HCEC 1CT (cell line): Measurements from ENCODE around the gene GDE1.

Experiments
- DNase-seq: peaks from one replicate; pipeline ENCODE4 v3.0.0-alpha.2; 2017

GDE1 gene

GRCh38 chr16:19523559-19524355 lies 1.9 kb upstream of the GDE1 start, which contains the start of gene CCP110:
Gene CCP110 (plus strand): TSS chr16:19523942. CDS start chr16:19527882, 3,940 bp downstream.
- DNase-seq, result peak; percentile 96

- no peak for DNase-seq
Measured at GRCh38 chr16:19523184-19523558, 1.3 kb upstream of the GDE1 start.

GRCh38 chr16:19522760-19523159 lies 862 bp upstream of the GDE1 start:
- no peak for DNase-seq

- DNase-seq, result no peak
Measured at GRCh38 chr16:19522397-19522732, 467 bp upstream of the GDE1 start.

GRCh38 chr16:19520861-19521331 lies 1.0 kb downstream of the GDE1 start:
- DNase-seq, result peak; percentile 7

GRCh38 chr16:19518388-19518787 lies 3.5 kb downstream of the GDE1 start:
- no peak for DNase-seq

- DNase-seq, result peak; percentile 77
Measured at GRCh38 chr16:19517424-19518089, 4.3 kb downstream of the GDE1 start.

- peak; percentile 52 for DNase-seq
Measured at GRCh38 chr16:19515757-19516156, 6.1 kb downstream of the GDE1 start.

- no peak for DNase-seq
Measured at GRCh38 chr16:19513377-19514053, 8.4 kb downstream of the GDE1 start.

GRCh38 chr16:19512297-19512696 lies 9.6 kb downstream of the GDE1 start:
- no peak for DNase-seq

- DNase-seq, result no peak
Measured at GRCh38 chr16:19507867-19508266, 14.0 kb downstream of the GDE1 start.

GRCh38 chr16:19506965-19507364 lies 14.9 kb downstream of the GDE1 start:
- no peak for DNase-seq

GRCh38 chr16:19505600-19506303 lies 16.1 kb downstream of the GDE1 start:
- DNase-seq, result no peak

- no peak for DNase-seq
Measured at GRCh38 chr16:19503461-19504075, 18.3 kb downstream of the GDE1 start.

- peak; percentile 65 for DNase-seq
Measured at GRCh38 chr16:19502395-19503131, 19.3 kb downstream of the GDE1 start.

GRCh38 chr16:19499481-19499880 lies 22.4 kb downstream of the GDE1 start:
- no peak for DNase-seq

GRCh38 chr16:19499006-19499405 lies 22.9 kb downstream of the GDE1 start:
- DNase-seq, result no peak

- no peak for DNase-seq
Measured at GRCh38 chr16:19497176-19497575, 24.7 kb downstream of the GDE1 start.

GRCh38 chr16:19490619-19491018 lies 31.3 kb downstream of the GDE1 start:
- no peak for DNase-seq

- no peak for DNase-seq
Measured at GRCh38 chr16:19488213-19488640, 33.7 kb downstream of the GDE1 start.

- no peak for DNase-seq
Measured at GRCh38 chr16:19486750-19487325, 35.1 kb downstream of the GDE1 start.

GRCh38 chr16:19486051-19486450 lies 35.8 kb downstream of the GDE1 start:
- no peak for DNase-seq
